WI38 (cell line): ENCODE data around the gene ADGRL2.

Source experiments
- H3K4me3 ChIP-seq: 2 replicates; pipeline ENCODE4 v1.5.1; 2011; ENCODE audit warnings: low read depth, mild to moderate bottlenecking, control low read depth, low read length
- CTCF ChIP-seq: IDR thresholded peaks from 2 replicates; pipeline ENCODE4 v1.5.1; 2012; ENCODE audit warnings: low read depth, mild to moderate bottlenecking, control low read depth, low read length

The ADGRL2 gene

GRCh38 chr1:82000221-82000620 lies 199.5 kb downstream of the ADGRL2 start:
- no peak for TF ChIP-seq CTCF
- H3K4me3 ChIP-seq: no peak overlapping the region

- H3K4me3 ChIP-seq: no peak overlapping the region
- TF ChIP-seq CTCF: no peak
Observed at GRCh38 chr1:82001345-82001744, 200.6 kb downstream of the ADGRL2 start.

DNA sequence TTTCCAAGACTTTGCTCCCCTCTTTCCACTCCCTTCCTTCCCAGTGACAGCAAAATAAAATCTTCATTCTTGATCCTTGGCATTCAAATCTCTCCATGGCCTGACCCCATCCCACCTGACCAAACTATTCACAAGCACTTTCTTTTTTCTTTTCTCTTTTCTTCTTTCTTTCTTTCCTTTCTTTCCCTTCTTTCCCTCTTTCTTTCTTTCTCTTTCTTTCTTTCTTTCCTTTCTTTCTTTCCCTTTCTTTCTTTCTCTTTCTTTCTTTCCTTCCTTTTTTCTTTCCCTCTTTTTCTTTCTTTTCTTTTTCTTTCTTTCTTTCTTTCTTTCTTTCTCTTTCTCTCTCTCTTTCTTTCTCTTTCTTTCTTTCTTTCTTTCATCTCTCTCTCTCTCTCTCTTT lies 207.1 kb downstream of the ADGRL2 start:
- H3K4me3 ChIP-seq: no peak overlapping the region
- no peak for TF ChIP-seq CTCF

DNA sequence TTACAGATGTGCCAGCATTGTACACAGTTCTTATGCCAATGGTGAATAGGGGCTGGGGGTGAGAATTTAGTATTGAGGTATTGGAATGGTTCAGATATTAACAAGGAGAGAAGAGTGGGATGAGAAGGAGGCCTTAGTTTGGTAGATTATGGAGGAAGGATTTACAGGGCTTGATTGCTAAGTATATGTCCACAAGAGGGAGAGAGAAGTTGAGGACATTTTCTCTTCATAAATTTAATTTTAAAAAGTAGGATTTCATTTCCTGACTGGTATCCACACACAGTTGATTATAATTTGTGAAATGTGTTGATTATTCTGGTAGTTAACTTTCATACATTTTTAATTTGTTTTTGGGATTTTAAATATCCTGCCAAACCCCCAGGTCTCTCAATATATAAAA lies 213.0 kb downstream of the ADGRL2 start:
- H3K4me3 ChIP-seq: no peak overlapping the region
- TF ChIP-seq CTCF: no peak

GRCh38 chr1:82015444-82015843 lies 214.7 kb downstream of the ADGRL2 start:
- H3K4me3 ChIP-seq: no peak overlapping the region
- TF ChIP-seq CTCF: no peak

- H3K4me3 ChIP-seq: no peak overlapping the region
- TF ChIP-seq CTCF: no peak
Observed at GRCh38 chr1:82018319-82018718, 217.6 kb downstream of the ADGRL2 start.

- no peak overlapping the region for H3K4me3 ChIP-seq
- no peak for TF ChIP-seq CTCF
Observed at GRCh38 chr1:82019508-82019907, 218.8 kb downstream of the ADGRL2 start.

DNA sequence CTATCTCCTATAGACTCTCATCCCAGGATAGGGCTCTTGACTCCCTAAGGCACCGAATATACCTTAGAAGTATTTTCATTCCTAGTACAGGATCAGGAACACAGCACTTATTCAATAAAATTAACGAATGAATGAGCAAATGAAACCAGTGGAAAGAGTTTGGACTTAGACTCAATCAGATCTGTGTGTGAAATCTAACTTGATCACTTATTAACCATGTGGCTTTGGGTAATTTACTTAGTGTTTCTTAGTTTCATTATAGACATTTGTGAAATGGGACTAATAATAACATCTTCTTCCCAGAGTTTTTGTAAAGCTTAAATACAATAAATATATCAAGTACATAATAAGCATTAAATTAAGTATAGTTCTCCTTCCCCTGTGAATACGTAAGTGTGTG lies 230.1 kb downstream of the ADGRL2 start:
- H3K4me3 ChIP-seq: no peak overlapping the region
- no peak for TF ChIP-seq CTCF
